Fibroblast of skin of left biceps (primary cell): ENCODE measurements around the gene C5orf46.
"Not testable (repeated sequence)": the region's sequence is repeated elsewhere in the genome, so short reads cannot be mapped to it uniquely, and the experiment has no call there.

Source experiments
- DNase-seq, 2 experiments: peaks; one replicate each; pipeline ENCODE4 v3.0.0-alpha.2; 2013; ENCODE audit warnings: low read depth in 2 of 2

C5orf46 gene

DNA sequence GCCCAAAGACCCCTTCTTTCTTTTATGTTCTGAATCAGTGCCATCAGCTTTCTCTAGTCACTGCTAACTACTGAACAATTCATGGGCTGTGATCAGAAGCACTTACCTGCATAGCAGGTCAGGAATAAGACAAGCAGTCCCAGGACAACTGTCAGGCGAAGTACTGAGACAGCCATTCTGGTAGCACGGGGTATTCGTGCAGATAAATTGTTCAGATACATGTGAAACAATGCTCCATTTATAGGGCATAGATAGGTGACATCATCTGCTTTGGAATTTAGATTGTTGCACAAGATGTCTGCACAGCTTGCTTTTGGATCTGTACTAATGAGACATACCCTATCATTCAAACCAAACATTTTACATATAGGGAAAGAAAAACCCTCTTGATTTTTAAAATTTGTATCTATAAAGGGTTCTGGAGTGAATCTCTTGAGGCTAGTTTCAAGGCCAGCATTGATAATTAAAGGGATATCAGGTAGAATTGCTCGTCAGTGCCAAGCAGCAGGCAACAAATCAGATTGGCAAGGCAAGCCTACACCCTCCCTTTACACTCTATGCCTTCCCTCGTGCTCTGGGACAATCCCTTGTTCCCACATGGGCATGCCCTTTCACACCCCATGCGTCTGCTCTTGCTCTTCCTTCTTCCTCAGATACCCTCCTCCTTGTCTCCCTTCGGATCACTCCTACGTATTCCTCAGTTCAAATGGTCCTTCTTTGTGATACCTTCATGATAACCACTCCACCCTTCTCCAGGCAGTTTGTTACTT lies at the start of gene C5orf46:
C5orf46 (minus strand) TSS at position 213 of the 770 bp plus-strand sequence; CDS start at position 176, 37 bp downstream.
- no peak for DNase-seq

DNA sequence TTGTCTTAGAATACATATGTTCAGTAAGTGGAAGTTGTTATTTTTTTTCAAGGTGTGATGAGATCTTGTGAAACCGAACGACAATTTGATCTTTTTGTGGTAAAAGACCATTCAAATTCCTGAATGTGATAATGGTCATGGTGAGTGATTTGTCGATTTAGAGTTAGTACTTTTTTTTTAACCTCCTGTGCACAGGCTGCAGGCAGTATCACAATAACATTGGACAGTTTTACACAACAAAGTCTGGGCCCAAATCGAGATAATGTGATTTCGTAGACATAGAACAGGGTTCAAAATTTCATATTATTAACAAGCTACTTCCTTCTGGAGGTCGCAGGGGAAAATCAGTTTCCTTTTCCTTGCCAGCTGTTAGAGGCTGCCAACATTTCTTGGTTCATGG lies 48.6 kb upstream of the C5orf46 start:
- no peak for DNase-seq

DNA sequence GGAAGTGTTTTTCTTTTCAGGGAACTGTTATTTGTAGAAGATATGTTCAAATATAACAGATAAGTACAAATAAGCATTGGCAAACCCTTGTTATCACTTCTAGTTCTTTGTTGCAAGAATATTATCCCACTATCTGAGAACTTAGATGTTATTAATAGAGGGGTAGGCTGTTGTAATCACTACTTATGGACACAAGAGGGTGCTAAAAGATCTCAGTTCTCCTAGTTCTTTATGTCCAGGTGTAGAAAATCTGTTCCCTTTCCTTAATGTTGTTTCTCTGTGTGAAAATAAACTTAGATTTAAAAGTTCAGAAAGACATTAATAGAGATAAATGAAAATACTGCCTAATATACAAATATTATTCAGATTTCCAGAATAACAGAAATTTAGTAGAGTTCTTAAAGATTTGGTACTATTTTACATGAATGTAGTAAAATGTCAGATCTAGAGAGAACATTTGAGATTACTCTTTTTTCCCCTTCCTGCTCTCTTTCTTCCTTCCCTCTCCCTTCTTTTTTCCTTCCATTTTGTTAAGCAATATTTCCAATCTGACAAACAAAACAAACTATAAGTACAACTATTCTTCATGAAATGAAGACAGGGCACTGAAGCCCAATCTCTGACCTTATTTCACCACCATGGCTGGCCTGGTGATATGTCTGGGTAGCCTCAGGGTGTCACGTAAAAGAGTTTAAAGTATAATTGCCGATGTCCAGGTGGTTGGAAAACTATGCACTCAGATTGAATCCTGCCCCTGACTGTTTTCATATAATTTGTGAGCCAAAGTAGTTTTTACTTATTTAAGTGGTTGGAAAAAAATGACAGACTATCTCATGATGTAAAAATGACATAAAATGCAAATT lies 43.6 kb upstream of the C5orf46 start:
- no peak for DNase-seq

DNA sequence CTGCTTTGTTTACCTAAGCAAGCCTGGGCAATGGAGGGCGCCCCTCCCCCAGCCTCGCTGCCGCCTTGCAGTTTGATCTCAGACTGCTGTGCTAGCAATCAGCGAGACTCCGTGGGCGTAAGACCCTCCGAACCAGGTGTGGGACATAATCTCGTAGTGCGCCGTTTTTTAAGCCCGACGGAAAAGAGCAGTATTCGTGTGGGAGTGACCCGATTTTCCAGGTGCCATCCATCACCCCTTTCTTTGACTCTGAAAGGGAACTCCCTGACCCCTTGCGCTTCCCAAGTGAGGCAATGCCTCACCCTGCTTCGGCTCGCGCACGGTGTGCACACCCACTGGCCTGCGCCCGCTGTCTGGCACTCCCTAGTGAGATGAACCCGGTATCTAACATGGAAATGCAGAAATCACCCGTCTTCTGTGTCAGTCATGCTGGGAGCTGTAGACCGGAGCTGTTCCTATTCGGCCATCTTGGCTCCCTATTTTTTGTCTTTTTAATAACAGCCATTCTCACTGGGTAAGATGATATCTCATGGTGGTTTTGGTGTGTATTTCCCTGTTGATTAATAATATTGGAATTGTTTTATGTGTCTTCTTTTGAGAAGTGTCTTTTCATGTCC lies 40.4 kb upstream of the C5orf46 start:
- DNase-seq, result not testable (repeated sequence)

DNA sequence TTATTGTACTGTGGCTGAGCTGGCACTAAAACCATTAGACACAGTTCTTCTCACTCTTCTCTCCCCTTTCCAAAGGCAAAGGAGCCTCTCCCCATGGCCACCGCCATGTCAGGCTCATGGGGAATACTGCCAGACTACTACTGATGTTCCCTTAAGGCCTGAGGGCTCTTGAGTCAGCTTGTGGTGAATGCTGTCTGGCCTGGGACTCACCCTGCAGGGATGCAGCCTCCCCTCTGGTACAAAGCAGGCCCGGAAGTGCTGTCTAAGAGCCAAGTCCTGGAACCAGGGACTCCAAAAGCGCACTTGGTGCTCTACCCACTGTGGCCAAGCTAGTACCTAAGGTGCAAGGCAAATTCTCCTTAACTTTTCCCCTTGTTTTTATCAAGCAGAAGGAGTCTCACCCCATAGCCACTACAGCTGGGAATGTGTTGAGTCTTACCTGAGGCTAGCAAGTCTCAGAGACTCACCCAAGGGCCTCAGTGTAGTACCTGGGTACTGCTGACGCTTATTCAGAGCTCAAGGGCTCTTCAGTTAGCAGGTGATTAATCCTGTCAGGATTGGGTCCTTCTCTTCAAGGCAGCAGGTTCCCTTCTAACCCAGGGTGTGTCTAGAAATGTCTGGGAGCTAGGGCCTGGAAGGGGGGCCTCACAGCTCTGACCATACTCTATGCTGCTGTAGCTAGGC lies 33.2 kb upstream of the C5orf46 start:
- no peak for DNase-seq

DNA sequence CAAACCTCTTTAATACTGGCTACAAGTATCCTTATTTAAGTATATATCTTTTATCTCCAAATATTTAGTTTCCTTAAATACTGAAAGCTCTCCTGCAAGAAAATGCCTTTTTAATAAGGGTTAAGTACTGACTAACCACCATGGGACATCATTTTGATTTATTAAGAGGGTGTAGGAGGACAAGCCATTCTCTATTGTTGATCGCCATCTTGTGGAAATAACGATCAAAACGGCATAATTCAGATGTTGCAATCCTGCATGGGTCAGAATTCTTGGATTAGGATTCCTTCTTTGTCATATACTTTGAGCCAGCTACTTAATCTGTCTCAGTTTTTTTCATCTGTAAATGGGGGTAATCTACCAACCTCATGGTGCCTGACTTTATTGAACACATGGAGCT lies 28.7 kb upstream of the C5orf46 start:
- DNase-seq, result no peak

DNA sequence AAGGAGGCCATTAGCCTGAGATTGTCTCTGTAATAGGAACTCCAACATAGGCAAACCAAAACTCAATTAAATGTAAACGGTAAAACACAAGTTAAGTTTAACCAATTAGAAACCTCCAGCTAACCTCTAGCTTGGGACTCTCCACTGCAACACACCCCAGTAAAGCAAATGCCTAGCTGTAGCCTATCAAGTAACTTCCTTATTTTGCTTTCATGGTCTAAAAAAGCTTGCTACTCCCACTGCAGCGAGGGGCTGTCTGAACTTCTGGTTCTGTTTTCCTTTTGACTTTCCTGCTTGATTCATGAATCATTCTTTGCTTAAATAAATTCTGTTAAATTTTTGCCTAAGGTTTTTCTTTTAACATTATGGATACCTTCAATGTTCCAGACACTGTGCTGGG lies 24.4 kb upstream of the C5orf46 start:
- no peak for DNase-seq

DNA sequence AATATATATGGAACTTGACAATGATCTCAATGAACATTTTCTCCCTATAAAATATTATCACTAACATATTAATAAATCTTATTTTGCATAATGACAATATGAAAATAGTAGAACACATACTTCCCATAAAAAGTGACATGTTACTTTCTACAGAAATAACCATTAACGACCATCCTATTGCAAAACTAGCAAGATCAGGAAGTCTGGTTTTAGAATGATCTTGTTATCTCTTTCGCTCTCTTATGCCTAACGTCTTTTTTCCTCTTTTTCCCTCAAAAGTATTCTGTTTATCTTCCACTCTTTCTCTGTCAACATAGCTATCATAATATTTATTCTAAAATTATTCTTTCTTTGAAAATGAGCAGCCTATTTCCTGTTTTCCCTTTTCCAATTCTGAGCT lies 21.6 kb upstream of the C5orf46 start:
- no peak for DNase-seq

DNA sequence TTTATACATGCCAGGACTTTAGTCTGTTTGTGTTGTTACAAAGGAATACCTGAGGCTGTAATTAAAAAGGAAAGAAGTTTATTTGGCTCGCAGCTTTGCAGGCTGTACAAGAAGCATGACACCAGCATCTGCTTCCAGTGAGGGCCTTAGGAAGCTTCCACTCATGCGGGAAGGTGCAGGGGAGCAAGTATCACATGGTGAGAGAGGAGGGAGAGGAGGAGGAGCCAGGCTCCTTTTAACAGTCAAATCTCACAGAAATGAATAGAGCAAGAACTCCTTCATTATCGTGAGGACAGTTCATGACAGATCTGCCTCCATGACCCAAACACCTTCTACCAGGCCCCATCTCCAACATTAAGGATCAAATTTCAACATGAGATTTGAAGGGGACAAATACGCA lies 18.7 kb upstream of the C5orf46 start:
- DNase-seq, result no peak

DNA sequence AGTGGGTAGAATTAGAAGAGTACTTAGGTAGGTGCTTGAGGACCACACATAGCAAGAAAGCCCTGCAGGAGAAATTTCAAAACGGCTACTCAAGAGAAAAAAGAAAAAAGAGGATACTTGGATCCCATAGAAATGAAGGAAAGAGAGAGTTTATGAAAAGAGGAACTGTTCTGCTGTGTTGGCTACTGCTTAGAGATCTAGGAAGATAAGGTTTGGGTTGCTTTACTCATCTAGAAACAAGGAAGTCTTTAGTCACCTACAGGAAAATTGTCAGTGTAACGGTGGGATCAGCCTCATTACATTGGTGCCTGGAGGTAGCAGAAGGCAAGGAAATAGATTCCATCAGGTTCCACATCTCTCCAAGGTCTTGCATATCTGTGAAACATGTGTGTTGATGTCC lies 14.8 kb upstream of the C5orf46 start:
- DNase-seq, result no peak

DNA sequence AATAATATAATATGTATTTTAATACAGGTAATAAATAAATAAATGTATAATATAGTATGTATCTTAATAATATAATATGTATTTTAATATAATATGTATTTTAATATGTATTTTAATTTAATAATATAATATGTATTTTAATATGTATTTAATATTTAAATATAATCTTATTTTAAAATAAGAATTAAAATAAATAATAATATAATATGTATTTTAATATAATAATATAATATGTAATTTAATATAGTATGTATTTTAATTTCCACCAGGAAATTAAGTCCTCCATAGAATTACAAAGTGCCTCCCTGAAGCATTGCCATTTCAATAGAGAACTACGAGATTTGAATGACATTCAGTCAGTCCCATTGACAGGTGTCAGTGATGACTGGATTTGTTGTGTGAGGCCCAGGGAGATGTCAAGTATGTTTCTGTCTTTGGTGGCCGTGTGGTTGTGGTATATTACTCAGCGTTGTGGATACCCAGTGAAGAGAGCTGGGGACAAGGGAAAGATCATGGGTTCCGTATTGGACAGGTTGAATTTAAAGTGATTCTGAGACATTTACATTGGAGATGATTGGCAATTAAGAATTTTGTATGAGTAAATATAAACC lies 14.2 kb upstream of the C5orf46 start:
- DNase-seq, result no peak

DNA sequence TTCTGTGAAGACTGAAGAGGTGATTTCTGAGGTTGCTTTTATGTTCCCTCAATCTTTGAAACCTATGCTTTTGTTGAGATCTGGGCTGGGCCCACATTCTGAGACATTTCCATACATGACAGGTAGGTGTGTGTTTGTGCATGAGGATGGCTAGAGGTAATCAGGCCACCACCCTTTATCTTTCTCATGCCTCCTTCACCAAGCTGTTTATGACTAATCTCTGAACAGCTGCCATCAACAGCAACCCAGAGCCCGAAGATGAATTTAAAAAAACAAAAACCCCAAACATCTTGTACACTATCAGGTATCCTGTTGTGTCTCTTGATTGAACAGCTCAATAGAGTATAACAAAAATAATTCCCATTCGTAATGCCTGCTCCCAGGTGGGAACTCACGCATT lies 12.6 kb upstream of the C5orf46 start:
- no peak for DNase-seq

DNA sequence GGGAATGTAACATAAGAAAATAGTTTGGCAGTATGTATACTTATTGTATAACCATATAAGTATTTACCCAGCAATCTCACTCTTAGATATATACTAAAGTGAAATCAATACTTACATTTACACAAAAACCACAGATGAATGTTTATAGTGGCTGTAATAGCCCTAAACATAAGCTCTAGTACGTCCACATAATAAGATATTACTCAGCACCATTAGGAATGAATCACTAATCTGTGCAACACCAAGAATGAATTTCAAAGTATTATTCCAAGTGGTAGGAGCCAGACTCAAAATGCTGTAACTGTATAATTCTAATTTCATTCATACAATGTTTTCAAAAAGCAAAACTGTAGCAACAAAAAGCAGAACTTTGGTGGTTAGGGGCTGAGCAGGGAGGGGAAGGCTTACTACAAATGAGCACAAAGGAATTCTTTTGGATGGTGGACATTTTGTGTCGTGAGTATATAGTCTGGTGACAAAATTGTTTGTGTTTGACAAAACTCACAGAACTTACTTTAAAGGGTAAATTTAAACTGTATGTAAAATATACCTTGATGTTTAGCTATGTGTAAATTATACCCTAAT lies 11.9 kb upstream of the C5orf46 start:
- DNase-seq, result no peak

DNA sequence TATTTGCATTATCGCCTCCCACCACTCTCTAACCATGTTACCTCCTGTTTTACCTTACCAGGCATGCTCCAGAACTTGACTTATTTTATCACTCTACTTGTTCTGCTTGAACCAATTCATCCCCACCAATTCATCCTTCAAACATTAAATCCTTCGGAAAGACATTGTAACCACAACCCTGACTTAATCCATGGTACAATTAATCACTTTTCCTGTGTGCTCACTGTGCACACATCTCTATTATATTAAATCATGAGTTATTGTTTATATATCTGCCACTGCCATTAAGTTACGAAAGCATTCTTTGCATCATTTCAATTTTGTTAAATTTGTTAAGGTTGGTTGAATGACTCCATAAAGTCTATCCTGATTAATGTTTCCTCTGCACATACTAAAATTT lies 7.4 kb upstream of the C5orf46 start:
- no peak for DNase-seq

DNA sequence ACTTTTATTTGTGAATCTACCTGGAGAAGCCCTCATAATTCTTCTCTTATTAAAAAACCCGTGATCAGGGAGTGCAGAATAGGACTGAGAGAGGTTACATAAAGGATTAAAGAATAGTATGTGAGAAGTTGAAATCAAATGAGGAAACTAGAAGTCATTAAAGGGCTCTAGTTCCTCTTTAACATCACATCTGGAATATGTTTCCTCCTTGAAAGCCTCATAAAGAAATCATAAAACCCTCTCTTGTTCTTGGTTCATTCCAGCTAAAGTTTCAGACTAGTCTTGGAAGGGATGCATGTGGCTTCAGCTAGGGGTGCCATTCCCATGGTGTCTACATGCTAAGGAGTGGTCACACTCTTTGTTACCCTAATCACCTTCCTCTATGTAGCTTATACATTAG lies 5.7 kb upstream of the C5orf46 start:
- DNase-seq, result no peak

DNA sequence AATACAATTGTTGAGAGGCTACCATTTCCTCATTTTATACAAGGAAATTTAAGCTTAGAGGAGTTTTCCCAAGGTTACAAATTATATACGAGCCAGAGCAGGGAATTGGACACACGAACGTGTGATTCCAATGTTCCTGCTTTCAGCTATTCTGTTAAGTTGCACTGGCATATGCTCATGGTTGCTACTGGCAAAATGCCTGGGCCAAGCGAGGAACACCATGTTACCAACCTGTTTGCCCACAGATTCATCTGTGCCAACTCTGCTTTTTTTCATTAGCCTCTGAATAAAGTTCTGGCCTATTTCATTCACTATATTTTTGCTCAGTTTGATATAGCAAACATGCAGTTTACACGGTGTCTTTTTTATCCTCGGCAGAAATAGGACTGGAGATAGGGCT lies 5.1 kb upstream of the C5orf46 start:
- DNase-seq, result no peak

DNA sequence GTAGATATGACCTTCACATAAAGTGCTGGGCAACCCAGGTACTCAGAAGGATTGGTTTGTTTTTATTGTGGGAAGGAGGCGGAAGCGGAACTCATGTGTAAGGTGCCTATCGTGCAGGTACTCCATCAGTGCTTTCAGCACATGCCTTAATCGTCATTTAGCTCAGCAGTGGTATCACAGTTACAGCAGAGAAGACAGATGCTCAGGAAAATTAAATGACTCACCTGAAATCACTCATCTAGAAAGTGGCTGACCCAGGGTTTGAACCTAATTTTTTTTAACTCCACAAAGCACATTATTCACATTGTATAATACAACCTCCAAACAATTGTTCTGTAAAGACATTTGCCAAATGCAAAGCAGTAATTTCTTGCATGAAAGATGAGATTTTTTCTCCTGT lies 2.2 kb downstream of the C5orf46 start:
- no peak for DNase-seq

DNA sequence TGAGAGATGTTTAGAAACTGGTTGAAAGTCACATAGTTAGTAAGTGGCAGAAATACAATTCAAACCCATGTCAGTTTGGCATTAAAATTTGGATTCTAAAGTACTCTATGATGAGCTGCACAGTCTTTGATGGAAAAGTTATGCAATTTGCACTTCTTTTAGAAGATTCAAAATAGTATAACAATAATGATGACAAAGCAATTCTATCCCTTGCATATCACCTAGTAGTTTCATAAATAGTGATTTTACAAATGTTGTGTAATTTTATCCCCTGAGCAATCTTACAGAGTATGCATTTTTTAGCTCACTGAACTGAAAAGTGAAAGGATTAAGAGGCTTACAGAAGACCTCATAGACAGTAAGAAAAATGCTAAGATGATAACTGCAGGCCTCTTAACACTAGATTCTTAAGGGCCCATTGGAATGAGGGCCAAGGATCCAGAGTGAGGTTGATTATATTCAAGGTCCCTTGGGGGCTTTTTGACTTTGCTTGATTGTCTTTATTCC lies 3.7 kb downstream of the C5orf46 start:
- DNase-seq, result no peak

DNA sequence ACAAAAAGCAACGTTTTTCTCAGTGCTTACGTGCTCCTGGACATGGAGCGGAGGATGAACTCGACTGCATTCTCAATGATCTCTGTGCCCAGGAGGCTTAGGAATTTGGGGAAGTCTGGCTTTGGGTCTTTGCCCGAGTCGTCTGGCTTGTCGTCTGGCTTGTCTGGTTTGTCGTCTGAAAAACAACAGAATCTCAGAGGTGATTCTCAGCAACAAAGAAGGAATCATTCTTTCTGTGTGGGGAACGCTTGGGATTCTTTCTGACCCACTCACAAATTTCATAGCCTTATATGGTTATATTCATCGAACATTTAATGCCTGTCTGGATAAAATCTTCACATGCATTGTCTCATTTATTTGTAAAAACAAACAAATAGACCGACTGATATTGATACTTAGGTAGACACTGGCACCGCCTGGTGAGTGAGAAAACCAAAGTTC lies 4.7 kb downstream of the C5orf46 start:
- no peak for DNase-seq

DNA sequence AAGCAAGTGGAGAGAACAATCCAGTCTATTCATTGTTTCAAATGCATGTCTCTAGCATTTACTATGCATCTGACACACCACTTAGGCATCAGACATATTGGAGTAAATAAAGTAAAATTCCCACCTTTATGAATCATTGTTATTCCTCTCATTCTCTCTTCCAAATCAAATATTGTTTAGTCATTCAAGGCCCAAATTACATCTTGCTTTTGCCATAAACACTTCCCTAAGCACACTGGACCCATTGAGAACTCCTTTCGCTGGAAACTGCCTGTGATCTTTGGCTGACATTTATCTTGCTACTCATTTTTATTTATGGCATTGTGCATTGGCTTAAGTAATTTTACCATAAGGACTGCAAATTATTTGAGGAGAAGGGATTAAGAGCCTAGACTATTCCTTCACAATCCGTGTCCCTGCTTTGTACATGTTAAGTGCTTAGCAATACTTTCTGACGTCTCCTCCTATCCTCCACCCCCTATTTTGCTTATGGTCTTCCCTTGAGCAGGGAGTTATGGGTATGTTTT lies 7.4 kb downstream of the C5orf46 start:
- no peak for DNase-seq

DNA sequence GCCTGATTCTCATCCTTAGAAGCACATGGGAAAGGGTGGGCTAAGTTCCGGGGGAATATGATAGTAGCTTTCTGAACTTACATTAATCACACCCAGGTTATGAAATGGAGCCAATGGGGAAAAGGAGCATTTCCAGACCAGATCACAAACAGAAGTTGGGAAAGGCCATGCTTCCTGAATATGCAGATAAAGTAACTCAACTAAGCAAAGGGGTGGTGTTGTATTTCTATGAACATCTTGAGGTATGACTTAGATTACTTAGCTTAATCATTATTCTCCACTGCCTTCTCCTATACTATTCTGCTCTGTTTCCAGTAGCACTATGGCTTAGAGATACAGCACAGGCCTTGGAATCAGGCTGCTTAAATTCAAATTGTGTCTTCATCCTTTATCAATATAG lies 10.5 kb downstream of the C5orf46 start:
- no peak for DNase-seq
